HepG2 (cell line): Measurements from ENCODE around the gene TOPORS. TPM values are rescaled to one million over a fixed set of nuclear protein-coding genes. Genes with fewer than 3 reads are reported as not detected.
A peak's percentile ranks its signal among the peaks of the same experiment; 100 is the strongest.

Experiments
- BRCA1 ChIP-seq: sonication (generic); formaldehyde crosslinking; IDR thresholded peaks from 2 replicates; pipeline ENCODE4 v1.4.0; 2020; ENCODE audit warnings: missing genetic modification reagents
- ESRRA ChIP-seq: sonication (generic); formaldehyde crosslinking; IDR thresholded peaks from 2 replicates; pipeline ENCODE4 v1.5.1; 2020; ENCODE audit warnings: mild to moderate bottlenecking, low read depth, missing genetic modification reagents
- JARID2 ChIP-seq: sonication (generic); formaldehyde crosslinking; IDR thresholded peaks from 2 replicates; pipeline ENCODE4 v1.8.1; 2023; ENCODE audit warnings: missing genetic modification reagents, inconsistent platforms; ENCODE audit not compliant: insufficient replicate concordance
- MATR3 ChIP-seq: sonication (generic); formaldehyde crosslinking; IDR thresholded peaks from 2 replicates; pipeline ENCODE4 v1.4.0; 2020; ENCODE audit warnings: missing genetic modification reagents
- MLLT10 ChIP-seq: sonication (generic); formaldehyde crosslinking; IDR thresholded peaks from 2 replicates; pipeline ENCODE4 v1.4.0; 2020; ENCODE audit warnings: missing genetic modification reagents
- NFATC3 ChIP-seq: sonication (generic); formaldehyde crosslinking; IDR thresholded peaks from 2 replicates; pipeline ENCODE4 v1.5.1; 2020; ENCODE audit warnings: mild to moderate bottlenecking, missing genetic modification reagents
- NFIC ChIP-seq: IDR thresholded peaks from 2 replicates; pipeline ENCODE4 v1.6.1; 2012; ENCODE audit warnings: mild to moderate bottlenecking, low read length, inconsistent platforms
- NFYC ChIP-seq: IDR thresholded peaks from 2 replicates; pipeline ENCODE4 v1.6.1; 2016; ENCODE audit warnings: missing genetic modification reagents, missing compliant biosample characterization
- PAWR ChIP-seq: sonication (generic); formaldehyde crosslinking; IDR thresholded peaks from 2 replicates; pipeline ENCODE4 v1.4.0; 2020; ENCODE audit warnings: missing genetic modification reagents, mild to moderate bottlenecking, borderline replicate concordance
- RFX1 ChIP-seq: fragments of 450-650 bp; IDR thresholded peaks from 2 replicates; pipeline ENCODE4 v1.6.1; 2017
- SCMH1 ChIP-seq: sonication (generic); formaldehyde crosslinking; IDR thresholded peaks from 2 replicates; pipeline ENCODE4 v1.9.0; 2021; ENCODE audit warnings: missing genetic modification reagents, mild to moderate bottlenecking, borderline replicate concordance
- SMAD9 ChIP-seq: sonication (generic); formaldehyde crosslinking; IDR thresholded peaks from 2 replicates; pipeline ENCODE4 v1.5.1; 2020; ENCODE audit warnings: mild to moderate bottlenecking, missing genetic modification reagents
- TEAD3 ChIP-seq: optimal IDR thresholded peaks from 2 replicates; pipeline ENCODE3; 2016; ENCODE audit warnings: borderline replicate concordance
- THAP11 ChIP-seq: IDR thresholded peaks from 2 replicates; pipeline ENCODE4 v1.6.1; 2016; ENCODE audit warnings: missing biosample characterization, missing genetic modification reagents
- U2AF1 ChIP-seq: fragments of 200-400 bp; formaldehyde crosslinking; optimal IDR thresholded peaks from 2 replicates; pipeline ENCODE3; 2017; ENCODE audit warnings: mild to moderate bottlenecking, low read depth, low read length
- ZC3H4 ChIP-seq: sonication (generic); formaldehyde crosslinking; IDR thresholded peaks from 2 replicates; pipeline ENCODE4 v1.4.0; 2020; ENCODE audit warnings: missing genetic modification reagents, borderline replicate concordance
- ZNF441 ChIP-seq: sonication (generic); formaldehyde crosslinking; IDR thresholded peaks from 2 replicates; pipeline ENCODE4 v1.7.0; 2021; ENCODE audit warnings: missing genetic modification reagents, borderline replicate concordance
- ZNF672 ChIP-seq: sonication (generic); formaldehyde crosslinking; IDR thresholded peaks from 2 replicates; pipeline ENCODE4 v1.8.1; 2022; ENCODE audit warnings: missing genetic modification reagents
- ZNF75D ChIP-seq: sonication (generic); formaldehyde crosslinking; IDR thresholded peaks from 2 replicates; pipeline ENCODE4 v1.8.1; 2023; ENCODE audit warnings: missing genetic modification reagents, mild to moderate bottlenecking, borderline replicate concordance
- ZNF772 ChIP-seq: sonication (generic); formaldehyde crosslinking; IDR thresholded peaks from 2 replicates; pipeline ENCODE4 v1.5.0; 2020; ENCODE audit warnings: mild to moderate bottlenecking, missing genetic modification reagents
- polyA plus RNA-seq, 8 experiments: library from polyadenylated mRNA; depleted of rRNA in 3 of 8; stranded (reverse) in 7 of 8; unstranded in 1 of 8; fragments of >200 nt; fragmentation: Illumina TruSeq in 4 of 8; extraction: Trizol in 4 of 8; gene quantifications; 2 replicates each; pipeline versions ENCODE4 v1.2.1 to v1.2.3, GENCODE V29; 2011 to 2016; ENCODE audit warnings: low read depth in 4 of 8, missing spikeins in 1 of 8, mixed read lengths in 1 of 8; ENCODE audit not compliant: insufficient read depth in 1 of 8
- total RNA-seq, 5 experiments: library from RNA; depleted of rRNA; stranded (reverse); fragments of >200 nt; fragmentation: Illumina TruSeq; extraction: Trizol; gene quantifications; 2 replicates each; pipeline ENCODE4 v1.2.3, GENCODE V29; 2016; ENCODE audit warnings: low read depth in 1 of 5
- TF ChIP-seq, protein P1 (sequence below): sonication (generic); formaldehyde crosslinking; conservative IDR thresholded peaks from 2 replicates; pipeline ENCODE4 v1.4.0; 2020; ENCODE audit warnings: missing genetic modification reagents
- TF ChIP-seq, protein P2 (sequence below): IDR thresholded peaks from 2 replicates; pipeline ENCODE4 v1.6.1; 2016; ENCODE audit warnings: low read depth, missing genetic modification reagents, missing compliant biosample characterization
- TF ChIP-seq, protein P3 (sequence below): sonication (generic); formaldehyde crosslinking; IDR thresholded peaks from 2 replicates; pipeline ENCODE4 v1.4.0; 2020; ENCODE audit warnings: missing genetic modification reagents
- TF ChIP-seq, protein P4 (sequence below): fragments of 450-650 bp; IDR thresholded peaks from 2 replicates; pipeline ENCODE4 v1.6.1; 2017

The TOPORS gene
- total and polyA plus RNA-seq, 2 of the 13 experiments (the other 11 are each of a cell fraction or from before 2014, with no cell fraction given) = 6.8 to 19.6 TPM

DNA sequence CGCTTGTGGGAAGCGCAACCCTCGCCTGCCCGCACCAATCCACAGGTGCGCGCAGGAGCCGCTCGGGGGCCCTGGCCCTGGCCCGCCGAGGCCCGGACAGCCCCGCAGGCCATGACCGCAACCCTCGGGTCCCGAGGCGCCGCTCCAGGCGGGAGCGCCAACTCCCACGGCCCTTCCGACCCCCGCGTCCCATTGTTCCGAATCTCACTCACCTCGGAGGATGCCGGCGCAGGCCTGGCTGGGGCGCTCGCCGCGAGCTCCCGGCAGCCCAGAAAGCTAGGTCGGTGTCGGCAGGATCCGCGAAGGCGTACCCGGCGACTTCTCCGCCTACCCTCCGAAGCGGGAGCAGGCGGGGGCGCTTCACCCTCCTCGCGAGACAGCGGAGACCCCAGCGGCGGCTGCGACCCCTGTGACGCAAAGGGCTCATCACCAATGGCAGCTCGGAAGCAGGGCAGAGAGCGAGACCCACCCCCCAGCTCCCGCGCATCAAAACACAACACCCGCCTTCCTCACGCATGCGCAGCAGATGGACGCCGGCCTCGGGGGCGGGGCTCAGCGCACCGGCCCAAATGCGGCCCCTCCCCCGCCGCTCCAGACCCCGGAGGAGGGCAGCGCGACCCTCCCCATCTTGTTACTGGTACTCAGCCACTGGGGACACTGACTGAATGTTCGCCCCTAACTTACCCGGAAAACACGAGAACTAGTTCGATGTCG lies 1.7 kb downstream of the TOPORS start (continued):
- TF ChIP-seq, protein P1, sequence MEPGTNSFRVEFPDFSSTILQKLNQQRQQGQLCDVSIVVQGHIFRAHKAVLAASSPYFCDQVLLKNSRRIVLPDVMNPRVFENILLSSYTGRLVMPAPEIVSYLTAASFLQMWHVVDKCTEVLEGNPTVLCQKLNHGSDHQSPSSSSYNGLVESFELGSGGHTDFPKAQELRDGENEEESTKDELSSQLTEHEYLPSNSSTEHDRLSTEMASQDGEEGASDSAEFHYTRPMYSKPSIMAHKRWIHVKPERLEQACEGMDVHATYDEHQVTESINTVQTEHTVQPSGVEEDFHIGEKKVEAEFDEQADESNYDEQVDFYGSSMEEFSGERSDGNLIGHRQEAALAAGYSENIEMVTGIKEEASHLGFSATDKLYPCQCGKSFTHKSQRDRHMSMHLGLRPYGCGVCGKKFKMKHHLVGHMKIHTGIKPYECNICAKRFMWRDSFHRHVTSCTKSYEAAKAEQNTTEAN (CRISPR knock-in tag) = no peak
- TF ChIP-seq ZNF75D (no peak), U2AF1 (no peak), NFIC (no peak), BRCA1 (CRISPR knock-in tag) (no peak), NFYC (peak; percentile 74), PAWR (CRISPR knock-in tag) (no peak), THAP11 (CRISPR knock-in tag) (peak; percentile 79), ZNF772 (peak; percentile 86), RFX1 (no peak), JARID2 (CRISPR knock-in tag) (no peak), TEAD3 (CRISPR knock-in tag) (peak; percentile 42), ZNF672 (no peak), MATR3 (CRISPR knock-in tag) (no peak), SCMH1 (CRISPR knock-in tag) (no peak), SMAD9 (no peak), MLLT10 (CRISPR knock-in tag) (no peak), ZC3H4 (no peak), NFATC3 (CRISPR knock-in tag) (no peak), ESRRA (CRISPR knock-in tag) (no peak), ZNF441 (CRISPR knock-in tag) (no peak)
- TF ChIP-seq, protein P2, sequence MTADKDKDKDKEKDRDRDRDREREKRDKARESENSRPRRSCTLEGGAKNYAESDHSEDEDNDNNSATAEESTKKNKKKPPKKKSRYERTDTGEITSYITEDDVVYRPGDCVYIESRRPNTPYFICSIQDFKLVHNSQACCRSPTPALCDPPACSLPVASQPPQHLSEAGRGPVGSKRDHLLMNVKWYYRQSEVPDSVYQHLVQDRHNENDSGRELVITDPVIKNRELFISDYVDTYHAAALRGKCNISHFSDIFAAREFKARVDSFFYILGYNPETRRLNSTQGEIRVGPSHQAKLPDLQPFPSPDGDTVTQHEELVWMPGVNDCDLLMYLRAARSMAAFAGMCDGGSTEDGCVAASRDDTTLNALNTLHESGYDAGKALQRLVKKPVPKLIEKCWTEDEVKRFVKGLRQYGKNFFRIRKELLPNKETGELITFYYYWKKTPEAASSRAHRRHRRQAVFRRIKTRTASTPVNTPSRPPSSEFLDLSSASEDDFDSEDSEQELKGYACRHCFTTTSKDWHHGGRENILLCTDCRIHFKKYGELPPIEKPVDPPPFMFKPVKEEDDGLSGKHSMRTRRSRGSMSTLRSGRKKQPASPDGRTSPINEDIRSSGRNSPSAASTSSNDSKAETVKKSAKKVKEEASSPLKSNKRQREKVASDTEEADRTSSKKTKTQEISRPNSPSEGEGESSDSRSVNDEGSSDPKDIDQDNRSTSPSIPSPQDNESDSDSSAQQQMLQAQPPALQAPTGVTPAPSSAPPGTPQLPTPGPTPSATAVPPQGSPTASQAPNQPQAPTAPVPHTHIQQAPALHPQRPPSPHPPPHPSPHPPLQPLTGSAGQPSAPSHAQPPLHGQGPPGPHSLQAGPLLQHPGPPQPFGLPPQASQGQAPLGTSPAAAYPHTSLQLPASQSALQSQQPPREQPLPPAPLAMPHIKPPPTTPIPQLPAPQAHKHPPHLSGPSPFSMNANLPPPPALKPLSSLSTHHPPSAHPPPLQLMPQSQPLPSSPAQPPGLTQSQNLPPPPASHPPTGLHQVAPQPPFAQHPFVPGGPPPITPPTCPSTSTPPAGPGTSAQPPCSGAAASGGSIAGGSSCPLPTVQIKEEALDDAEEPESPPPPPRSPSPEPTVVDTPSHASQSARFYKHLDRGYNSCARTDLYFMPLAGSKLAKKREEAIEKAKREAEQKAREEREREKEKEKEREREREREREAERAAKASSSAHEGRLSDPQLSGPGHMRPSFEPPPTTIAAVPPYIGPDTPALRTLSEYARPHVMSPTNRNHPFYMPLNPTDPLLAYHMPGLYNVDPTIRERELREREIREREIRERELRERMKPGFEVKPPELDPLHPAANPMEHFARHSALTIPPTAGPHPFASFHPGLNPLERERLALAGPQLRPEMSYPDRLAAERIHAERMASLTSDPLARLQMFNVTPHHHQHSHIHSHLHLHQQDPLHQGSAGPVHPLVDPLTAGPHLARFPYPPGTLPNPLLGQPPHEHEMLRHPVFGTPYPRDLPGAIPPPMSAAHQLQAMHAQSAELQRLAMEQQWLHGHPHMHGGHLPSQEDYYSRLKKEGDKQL = no peak
- TF ChIP-seq, protein P3, sequence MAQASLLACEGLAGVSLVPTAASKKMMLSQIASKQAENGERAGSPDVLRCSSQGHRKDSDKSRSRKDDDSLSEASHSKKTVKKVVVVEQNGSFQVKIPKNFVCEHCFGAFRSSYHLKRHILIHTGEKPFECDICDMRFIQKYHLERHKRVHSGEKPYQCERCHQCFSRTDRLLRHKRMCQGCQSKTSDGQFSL (CRISPR knock-in tag) = 0 out of 2 replicates have a peak, but pooled peaks have one; percentile 54
- TF ChIP-seq, protein P4, sequence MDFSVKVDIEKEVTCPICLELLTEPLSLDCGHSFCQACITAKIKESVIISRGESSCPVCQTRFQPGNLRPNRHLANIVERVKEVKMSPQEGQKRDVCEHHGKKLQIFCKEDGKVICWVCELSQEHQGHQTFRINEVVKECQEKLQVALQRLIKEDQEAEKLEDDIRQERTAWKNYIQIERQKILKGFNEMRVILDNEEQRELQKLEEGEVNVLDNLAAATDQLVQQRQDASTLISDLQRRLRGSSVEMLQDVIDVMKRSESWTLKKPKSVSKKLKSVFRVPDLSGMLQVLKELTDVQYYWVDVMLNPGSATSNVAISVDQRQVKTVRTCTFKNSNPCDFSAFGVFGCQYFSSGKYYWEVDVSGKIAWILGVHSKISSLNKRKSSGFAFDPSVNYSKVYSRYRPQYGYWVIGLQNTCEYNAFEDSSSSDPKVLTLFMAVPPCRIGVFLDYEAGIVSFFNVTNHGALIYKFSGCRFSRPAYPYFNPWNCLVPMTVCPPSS = no peak
